OCI-LY1 (cell line): ENCODE data around the gene LTO1.

Experiments used
- CTCF ChIP-seq: fragments of 200-600 bp; sonication (generic), shearing (Covaris generic); IDR thresholded peaks from 2 replicates; pipeline ENCODE4 v1.5.1; 2017; ENCODE audit warnings: mild to moderate bottlenecking, antibody characterized with exemption, low read length, moderate library complexity, mixed read lengths
- EZH2 ChIP-seq: fragments of 200-600 bp; sonication (generic), shearing (Covaris generic); IDR thresholded peaks from 2 replicates; pipeline ENCODE4 v1.8.0; 2017; ENCODE audit warnings: borderline replicate concordance, mixed run types, mild to moderate bottlenecking, antibody characterized with exemption, low read length, moderate library complexity, mixed read lengths

GRCh38 chr11:69705351-69705811, 30.2 kb upstream of the LTO1 start:
- no peak for TF ChIP-seq CTCF
- TF ChIP-seq EZH2, result no peak
